SKM-1 treated with dmso at 0.1 percent for 144 hours (cell line): ENCODE results near the gene CHIT1.
"Not testable (repeated sequence)": the region's sequence is repeated elsewhere in the genome, so short reads cannot be mapped to it uniquely, and the experiment has no call there.

Experiments
- DNase-seq: peaks from one replicate; lab custom pipeline; 2025; ENCODE audit not compliant: unreplicated experiment; lab: John Stamatoyannopoulos, UW

Gene CHIT1

DNA sequence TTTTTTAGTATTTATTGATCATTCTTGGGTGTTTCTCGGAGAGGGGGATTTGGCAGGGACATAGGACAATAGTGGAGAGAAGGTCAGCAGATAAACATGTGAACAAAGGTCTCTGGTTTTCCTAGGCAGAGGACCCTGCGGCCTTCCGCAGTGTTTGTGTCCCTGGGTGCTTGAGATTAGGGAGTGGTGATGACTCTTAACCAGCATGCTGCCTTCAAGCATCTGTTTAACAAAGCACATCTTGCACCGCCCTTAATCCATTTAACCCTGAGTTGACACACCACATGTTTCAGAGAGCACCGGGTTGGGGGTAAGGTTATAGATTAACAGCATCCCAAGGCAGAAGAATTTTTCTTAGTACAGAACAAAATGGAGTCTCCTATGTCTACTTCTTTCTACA is 36.7 kb upstream of the CHIT1 start:
- DNase-seq: not testable (repeated sequence)

DNA sequence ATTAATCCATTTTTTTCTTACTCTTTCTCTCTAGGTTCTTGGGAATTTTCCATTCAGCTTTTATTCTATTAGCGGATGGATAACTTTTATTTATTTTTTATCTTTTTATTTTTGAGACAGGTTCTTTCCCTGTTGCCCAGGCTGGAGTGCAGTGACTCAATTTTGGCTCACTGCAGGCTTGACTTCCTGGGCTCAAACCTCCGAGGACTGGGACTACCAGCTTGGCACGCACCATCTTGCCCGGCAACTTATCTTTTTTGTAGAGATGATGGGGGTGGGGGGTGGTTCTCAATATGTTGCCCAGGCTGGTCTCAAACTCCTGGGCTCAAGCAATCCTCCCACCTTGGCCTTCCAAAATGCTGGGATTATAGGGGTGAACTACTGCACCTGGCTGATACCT is 36.1 kb upstream of the CHIT1 start:
- no peak for DNase-seq

DNA sequence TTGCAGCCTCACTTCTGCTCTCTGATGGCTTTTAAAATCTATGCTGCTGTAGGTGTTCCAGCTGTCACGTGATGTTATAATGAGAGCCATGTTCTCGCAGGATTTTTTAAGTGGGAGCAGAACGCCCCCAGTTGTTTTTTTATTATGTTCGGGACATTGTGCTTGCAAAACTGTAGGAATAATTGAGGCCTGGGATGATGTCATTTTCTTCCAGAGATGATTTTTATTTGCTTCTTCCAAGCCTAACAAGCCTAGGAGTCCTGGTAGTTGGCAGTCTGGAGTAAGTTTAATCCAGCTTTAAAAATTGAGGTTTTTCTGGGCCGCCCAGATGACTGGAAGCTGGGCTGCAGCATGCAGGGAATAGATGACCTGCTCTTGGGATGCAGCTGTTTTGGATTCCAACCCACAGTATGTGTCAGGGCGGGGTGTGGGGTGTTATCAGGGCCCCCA is 34.6 kb upstream of the CHIT1 start:
- no peak for DNase-seq

DNA sequence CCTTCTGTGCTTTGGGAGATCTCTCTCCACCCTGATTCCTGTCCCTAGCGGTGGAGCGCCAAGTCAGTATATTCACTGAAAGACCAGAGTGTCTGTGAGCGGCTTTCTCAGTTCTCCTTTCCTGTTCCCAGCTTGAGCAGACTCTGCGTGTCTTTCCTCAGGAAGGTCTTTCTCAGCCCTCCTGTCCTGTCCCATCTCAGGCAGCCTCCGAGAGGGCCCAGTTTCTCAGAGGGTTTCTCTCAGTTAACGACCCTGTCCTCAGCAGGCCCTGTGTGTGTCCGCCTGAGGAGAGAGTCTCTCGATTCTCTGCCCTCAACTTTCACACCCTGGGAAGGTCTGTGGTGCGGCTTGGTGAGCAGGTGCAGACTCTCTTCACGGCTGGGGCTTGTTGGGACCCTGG is 34.0 kb upstream of the CHIT1 start:
- DNase-seq: no peak

DNA sequence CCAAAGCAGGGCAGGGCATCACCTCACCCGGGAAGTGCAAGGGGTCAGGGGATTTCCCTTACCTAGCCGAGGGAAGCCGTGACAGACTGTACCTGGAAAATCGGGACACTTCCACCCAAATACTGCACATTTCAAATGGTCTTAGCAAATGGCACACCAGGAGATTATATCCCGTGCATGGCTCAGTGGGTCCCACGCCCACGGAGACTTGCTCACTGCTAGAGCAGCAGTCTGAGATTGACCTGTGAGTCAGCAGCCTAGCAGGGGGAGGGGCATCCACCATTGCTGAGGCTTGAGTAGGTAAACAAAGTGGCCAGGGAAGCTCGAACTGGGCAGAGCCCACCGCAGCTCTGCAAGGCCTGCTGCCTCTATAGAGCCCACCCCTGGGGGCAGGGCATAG is 27.2 kb upstream of the CHIT1 start:
- not testable (repeated sequence) for DNase-seq

DNA sequence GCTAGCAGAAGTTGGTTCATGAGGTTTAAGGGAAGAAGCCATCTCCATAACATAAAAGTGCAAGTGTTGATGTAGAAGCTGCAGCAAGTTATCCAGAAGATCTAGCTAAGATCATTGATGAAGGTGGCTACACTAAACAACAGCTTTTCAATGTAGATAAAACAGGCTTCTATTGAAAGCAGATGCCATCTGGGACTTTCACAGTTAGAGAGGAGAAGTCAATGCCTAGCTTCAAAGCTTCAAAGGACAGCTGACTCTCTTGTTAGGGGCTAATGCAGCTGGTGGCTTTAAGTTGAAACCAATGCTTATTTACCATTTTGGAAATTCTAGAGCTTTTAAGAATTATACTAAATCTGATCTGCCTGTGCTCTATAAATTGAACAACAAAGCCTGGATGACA is 25.3 kb upstream of the CHIT1 start:
- not testable (repeated sequence) for DNase-seq

DNA sequence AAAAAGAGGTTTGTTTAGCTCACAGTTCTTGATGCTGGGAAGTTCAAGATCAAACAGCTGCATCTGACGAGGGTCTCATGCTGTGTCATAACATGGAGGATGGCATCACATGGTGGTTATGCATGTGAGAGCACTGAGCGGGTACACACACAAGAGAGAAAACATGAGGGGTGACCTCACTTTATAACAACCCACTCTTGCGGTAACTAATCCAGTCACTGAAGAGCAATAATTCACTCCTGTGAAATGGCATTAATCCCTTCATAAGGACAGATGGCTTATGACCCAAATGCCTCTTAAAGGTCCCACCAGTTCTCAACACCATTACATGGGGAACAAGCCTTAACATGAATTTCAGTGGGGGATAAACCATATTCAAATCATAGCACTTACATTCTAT is 23.2 kb upstream of the CHIT1 start:
- no peak for DNase-seq

DNA sequence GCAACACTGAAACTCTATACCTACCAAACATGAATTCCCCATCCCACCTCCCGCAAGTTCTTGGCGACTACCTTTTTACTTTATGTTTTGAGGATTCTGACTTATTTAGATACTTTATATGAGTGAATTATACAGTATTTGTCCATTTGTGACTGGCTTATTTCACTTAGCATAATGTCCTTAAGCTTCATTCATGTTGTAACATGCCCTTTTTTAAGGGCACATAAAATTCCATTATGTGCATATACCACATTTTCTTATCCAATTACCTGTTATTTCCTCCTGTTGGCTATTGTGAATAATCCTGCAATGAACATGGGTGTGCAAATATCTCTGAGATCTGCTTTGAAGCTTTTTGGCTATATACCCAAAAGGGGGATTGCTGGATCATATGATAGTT is 22.0 kb upstream of the CHIT1 start:
- no peak for DNase-seq

DNA sequence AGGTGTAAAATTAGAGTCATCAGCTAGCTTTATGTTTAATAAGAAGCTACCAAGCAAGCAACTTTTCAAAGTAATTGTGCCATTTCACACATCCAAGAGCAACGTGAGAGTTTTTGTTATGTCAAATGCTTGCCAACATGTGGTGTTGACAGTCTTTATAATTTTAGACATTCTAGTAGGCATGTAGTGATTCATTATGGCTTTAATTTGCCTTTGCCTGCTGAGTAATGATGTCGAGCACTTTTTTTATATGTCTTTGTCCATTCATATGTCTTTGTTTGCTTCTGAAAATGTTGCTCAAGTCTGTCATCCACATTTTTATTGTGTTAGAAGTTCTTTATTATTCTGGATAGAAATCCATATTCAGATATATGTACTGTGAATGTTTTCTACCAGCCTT is 21.4 kb upstream of the CHIT1 start:
- DNase-seq: no peak

DNA sequence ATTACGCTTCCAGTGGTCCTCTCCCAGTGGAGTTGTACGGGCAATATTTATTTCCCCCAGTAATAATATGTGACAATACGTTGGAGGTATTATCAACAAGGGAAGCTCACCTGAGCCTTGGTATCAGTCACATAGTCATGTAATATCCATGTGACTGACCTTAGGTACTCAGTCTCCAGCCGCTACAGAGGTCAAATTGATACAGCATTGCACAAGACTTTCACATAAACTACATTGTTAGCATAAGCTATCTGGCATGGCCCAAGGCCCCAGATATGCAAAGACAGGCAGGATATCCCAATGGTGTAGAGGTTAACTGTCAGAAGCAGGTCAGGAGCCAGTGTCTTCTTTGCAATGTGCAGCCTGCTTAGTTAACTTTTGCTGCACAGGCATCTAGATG is 15.3 kb upstream of the CHIT1 start:
- no peak for DNase-seq

DNA sequence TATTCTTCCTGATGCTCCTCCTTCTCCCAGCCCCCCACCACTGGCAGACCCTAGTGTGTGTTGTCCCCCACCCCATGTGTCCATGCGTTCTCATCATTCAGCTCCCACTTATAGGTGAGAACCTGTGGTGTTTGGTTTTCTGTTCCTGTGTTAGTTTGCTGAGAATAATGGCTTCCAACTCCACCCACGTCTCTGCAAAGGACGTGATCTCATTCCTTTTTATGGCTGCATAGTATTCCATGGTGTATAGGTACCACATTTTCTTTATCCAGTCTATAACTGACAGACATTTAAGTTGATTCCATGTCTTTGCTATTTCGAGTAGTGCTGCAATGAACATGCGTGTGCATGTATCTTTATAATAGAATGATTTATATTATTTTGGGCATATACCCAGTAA is 12.2 kb upstream of the CHIT1 start:
- DNase-seq: not testable (repeated sequence)

DNA sequence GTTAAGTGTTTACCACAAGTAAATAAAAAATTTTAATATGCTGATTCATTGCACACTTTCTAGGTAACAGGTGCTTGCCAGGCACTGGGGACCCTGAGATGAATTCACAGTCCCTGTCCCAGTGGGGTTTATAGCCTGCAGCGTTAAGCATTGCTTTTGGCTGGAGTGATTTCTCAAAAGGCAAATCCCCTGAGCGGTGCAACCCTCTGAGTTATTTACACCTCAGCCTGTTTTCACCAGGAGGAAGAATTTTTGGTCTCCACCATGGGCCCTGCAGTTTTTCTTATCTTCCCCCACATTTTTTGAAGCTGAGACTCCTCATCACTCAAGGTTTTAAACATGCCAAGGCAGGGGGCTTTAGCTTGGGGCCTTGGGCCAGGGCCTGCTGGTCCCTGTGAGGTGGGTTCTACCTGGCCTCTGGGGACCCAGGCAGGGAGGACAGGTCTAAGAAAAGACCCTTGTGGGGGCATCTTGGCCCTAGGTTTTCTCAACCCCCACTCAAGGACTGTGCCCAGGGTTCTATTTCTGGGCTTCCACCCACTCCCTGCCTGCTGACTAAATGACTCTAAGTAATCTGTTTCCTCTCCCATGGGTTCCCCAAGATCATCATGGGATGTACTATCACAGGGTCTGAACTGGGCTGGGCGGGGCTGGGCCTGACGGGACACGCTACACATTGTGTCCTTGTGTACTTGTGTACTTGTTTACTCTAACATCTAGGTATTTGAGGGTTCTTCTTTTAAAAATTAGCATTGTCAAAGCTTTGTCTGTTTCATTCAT is 10.2 kb upstream of the CHIT1 start:
- DNase-seq: no peak

DNA sequence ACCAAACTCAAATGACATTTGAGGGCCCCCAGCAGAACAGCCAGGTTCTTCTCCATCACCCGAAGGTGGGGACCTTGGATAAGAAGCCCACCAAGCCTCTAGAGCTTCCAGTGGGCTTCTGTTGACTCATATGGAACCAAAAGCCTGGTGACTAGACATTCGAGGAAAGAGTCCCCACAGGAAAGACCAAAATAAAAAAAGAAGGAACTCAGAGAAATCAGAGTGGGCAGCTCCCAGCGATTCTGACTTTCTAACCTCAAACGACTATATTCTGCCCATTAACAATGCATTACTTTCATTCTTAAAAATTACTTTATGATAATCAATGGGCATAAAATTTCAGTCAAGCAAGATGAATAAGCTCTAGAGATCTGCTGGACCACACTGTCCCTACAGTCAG is 9.6 kb upstream of the CHIT1 start:
- DNase-seq: no peak

DNA sequence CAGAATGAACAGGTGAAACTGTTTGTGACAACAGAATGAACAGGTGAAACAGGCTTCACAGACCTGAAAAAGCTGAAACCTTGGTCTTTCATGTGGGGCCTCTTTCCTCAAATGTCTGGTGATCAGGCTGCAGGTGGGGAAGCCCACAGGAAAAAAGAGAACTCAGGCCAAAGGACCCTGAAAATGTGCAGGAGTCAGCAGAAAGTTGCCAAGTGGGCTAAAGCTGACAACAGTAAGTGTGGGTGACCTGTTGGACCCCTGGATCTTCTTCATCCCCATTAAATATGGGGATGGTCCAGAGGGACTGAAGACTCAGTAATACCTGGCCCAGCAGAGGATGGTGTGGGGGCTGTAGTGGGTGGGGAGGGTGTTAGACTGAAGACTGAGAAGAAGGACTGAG is 9.1 kb upstream of the CHIT1 start:
- no peak for DNase-seq

DNA sequence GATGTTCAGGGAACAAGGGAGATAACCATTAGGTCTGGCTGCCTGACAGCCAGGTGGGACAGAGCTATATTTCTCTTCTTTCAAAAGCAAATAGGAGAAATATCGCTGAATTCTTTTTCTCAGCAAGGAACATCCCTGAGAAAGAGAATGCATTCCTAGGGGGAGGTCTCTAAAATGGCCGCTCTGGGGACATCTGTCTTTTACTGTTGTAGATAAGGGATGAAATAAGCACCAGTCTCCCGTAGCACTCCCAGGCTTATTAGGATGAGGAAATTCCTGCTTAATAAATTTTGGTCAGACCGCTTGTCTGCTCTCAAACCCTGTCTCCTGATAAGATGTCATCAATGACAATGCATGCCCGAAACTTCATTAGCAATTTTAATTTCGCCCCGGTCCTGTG is 5.4 kb upstream of the CHIT1 start:
- DNase-seq: not testable (repeated sequence)

DNA sequence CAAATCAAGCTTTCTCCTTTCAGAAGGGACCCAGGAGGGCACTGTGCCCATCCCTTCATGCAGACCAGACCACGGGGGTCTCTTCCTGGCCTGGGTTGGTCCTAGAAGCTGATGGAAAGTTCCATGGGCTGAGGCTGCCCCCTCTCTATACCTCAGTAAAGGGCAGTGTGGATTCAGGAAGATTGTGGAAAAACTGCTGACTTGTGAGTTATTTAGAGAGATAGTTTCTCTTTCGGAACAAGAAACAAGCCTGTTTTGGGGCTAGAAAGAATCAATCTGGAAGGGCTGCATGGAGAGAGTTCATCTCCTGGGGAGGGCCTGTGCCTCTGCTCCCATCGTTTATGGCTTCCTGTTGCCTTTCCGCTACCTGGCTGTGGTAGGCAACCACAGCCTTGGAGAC is 803 bp downstream of the CHIT1 start:
- DNase-seq: no peak

DNA sequence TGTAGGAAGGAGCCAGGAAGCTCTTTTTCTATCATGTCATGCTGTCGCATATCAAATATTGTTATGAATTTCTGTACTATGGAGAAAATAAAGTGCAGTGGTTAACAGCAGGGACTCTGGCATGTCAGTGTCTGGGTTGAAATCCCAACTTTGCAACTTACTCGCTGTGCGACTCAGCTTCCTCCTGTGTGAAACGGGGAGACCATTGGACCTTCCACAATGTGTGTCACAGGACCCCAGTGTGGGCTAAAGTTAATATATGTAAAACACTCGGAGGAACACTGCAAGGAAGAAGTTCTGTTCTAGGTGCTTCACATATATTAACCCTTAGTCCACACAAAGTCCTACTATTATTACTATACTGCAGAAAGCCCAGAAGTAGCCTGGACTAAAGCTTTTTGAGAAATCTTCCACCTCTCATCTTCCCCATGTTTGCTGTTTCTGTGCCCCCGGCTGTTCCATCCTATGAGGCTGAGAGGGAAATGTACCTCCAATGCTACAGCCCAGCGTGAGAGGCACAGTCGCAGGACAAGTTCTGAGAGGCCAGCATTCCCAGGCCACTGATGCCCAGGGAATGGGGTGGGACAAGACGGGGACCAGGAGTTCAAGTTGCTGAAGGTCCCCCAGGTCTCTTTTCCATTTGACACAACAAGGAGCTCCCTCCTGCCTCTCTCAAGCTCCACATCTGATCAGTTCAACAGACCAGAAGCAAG is 1.9 kb downstream of the CHIT1 start:
- DNase-seq: no peak

DNA sequence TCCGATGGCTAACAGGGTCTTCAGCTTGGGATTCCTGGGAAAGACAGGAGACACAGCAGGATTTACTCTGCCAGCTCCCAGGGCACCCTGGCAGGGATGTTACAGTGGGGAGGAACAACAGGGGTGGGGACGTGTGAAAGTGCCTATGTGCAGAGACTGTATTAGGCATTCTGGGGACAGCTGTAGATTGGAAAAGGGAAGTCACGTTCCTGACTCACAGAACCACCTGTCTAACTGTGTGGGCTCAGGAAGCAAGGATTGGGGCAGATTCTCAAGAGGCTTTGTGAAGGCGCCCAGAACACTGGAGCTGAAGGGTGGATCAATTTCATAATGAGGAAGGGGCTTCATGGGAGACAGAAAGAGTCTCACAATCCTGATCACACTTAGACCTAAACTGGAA is 4.4 kb downstream of the CHIT1 start:
- no peak for DNase-seq

DNA sequence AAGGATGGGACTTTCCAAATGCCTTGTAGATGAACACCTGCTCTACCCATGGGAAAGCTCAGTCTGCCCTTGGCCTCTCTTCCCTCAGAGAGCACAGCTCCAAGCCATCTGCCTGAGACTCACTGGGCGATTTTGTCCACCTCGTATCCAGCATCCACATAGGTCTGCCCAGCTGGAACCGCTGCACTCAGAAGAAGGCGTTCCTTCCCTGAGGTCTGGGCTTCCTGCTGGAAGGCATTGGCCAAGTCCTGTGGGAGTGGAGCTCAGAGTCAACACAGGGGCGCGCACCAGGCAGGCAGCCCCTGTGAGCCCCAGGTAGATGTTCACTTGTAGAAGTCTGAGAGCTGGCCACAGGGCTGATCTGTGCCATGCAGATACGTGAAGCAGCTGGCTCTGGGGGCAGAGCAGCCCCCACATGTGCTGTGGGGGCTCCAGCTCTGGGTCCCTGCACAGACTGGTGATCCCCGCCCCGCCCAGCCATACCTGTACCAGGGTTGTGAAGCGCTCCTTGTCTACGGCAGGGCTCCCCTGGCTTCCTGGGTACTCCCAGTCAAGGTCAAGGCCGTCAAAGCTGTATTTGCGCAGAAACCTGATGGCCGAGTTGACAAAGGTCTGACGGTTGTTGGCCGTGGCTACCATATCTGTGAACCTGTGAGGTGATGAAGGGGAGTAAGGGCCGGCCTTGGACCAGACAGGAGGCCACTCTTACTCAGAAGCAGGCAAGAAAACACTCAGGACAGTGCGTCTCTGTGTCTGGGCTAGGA is 6.3 kb downstream of the CHIT1 start:
- no peak for DNase-seq

DNA sequence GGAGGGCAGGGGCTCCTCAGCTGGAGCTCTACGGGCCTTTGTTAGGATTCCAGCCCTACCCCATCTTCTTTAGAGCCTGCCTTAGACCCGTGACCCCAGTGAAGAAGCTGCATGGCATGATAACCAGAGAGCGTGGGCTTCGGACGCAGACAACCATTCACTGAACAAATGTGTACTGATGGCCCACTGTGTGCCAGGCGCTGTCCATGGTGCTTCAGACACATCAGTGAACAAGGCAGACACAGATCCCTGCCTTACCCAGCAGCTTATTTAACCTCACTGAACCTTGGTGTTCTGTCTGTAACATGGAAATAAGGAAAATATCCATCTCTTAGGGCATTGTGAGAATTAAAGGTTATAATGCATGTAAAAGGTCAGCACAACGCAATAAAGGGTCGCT is 9.5 kb downstream of the CHIT1 start:
- DNase-seq: no peak

DNA sequence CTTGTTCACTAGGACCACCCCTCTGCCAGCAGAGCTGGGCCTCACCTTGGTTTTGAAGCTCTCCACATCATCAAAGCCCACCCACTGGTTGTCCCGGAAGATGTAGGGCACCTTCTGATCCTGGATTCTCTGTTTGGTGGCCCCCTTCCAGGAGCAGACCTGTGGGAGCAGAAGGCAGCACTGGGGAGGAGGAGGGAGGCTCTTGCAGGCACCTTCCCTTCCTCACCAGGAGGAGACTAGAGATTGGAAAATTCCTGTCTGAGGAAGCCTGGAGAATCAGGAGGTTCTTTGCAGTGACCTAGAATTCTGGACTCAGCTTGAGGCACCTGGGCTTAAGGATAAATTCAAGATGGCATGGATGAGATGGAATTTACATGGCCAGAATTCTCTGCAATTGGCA is 10.3 kb downstream of the CHIT1 start:
- DNase-seq: no peak

DNA sequence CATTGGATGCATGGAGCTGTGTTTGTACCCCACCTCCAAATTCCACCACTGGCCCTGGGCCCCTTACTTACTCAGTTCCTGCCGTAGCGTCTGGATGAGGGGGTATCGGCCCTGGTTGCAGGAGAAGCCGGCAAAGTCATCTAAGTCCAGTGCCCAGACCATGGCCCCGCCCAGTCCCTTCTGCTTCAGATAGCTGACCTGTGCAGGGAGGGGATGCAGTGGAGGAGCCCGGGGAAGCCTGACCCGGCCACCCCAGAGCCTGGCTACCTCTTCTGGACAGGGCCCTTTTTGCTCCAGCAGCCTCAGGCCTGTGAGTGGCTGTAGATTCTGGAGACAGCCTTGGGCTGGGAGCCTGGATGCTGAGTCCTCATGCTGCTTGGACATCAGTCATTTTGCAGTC is 11.8 kb downstream of the CHIT1 start:
- no peak for DNase-seq
